ENCODE measurements around the gene VARS1.

The VARS1 gene

GRCh38 chr6:31769684-31770371 is 25.7 kb downstream of the VARS1 start:
- DNase-seq = no peak

- DNase-seq = no peak
Observed at GRCh38 chr6:31768363-31769257, 26.9 kb downstream of the VARS1 start.

GRCh38 chr6:31767096-31767645 is 28.4 kb downstream of the VARS1 start:
- no peak for DNase-seq

- DNase-seq = no peak
Observed at GRCh38 chr6:31765910-31766794, 29.4 kb downstream of the VARS1 start.

GRCh38 chr6:31765559-31765909 is 30.0 kb downstream of the VARS1 start:
- DNase-seq = no peak

GRCh38 chr6:31764198-31764597 is 31.4 kb downstream of the VARS1 start:
- no peak for DNase-seq

GRCh38 chr6:31763619-31763940 is 32.0 kb downstream of the VARS1 start:
- no peak for DNase-seq

GRCh38 chr6:31762878-31763618 is 32.5 kb downstream of the VARS1 start:
- DNase-seq = no peak

- DNase-seq = no peak
Observed at GRCh38 chr6:31762356-31762755, 33.2 kb downstream of the VARS1 start, which contains the start of gene SAPCD1. SAPCD1 (plus strand) TSS chr6:31762656; CDS start chr6:31763055, 399 bp downstream.

GRCh38 chr6:31761343-31761742 is 34.2 kb downstream of the VARS1 start:
- no peak for DNase-seq

- no peak for DNase-seq
Observed at GRCh38 chr6:31760790-31761189, 34.8 kb downstream of the VARS1 start.

- no peak for DNase-seq
Observed at GRCh38 chr6:31758281-31758680, 37.3 kb downstream of the VARS1 start.

- DNase-seq = peak; percentile 77
Observed at GRCh38 chr6:31752739-31753319, 42.7 kb downstream of the VARS1 start.

- DNase-seq = no peak
Observed at GRCh38 chr6:31750411-31751022, 45.0 kb downstream of the VARS1 start.

GRCh38 chr6:31749301-31750036 is 46.1 kb downstream of the VARS1 start:
- DNase-seq = no peak

Measured in kidney glomerular epithelial cell (primary cell).